Activated T-helper 1 cell treated with Interleukin-2 at 50 U/mL for 16 hours (primary cell): ENCODE data around the gene MYOC.
"Not testable (repeated sequence)": the region's sequence is repeated elsewhere in the genome, so short reads cannot be mapped to it uniquely, and the experiment has no call there.

Experiments used
- DNase-seq: peaks from one replicate; pipeline ENCODE4 v3.0.0-alpha.2; 2020; ENCODE audit warnings: low read depth

The MYOC gene

GRCh38 chr1:171653796-171654195 is 1.3 kb upstream of the MYOC start:
- no peak for DNase-seq

GRCh38 chr1:171646249-171646560 is 6.3 kb downstream of the MYOC start:
- no peak for DNase-seq

- DNase-seq: no peak
These were observed 6.8 kb downstream of the MYOC start for GRCh38 chr1:171645553-171646248.

DNA sequence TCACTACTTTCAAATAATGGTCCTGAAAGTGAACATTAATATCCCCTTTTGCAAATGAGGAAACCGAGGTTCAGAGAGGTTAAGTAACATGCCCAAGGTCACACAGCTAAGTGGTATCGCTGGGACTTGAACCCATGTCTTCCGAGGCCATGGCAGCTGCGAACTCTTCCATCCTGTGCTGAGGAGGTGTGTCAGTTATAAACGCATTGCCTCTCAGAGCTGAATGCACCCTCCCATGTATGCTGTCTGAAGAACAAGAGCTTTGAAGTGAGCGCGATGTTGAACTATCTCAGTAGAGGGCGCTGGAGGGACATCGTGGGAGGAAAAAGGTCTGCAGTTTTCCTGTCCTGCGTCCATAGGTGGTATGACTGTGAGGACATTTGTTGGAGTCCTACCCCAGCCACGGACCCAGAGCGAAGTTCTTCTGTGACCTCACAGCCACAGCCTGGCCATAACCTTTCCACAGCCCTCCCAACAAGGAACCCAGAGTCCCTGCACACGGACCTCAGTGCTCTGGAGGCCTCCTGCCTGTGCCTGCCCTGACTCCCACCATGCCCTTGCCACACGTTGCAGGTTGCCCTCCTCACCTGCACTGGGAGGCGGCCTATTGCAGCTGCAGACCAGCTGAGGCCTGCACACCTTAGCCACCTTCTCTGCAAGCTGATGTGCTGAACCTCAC is 7.5 kb downstream of the MYOC start:
- DNase-seq: peak; percentile 17

GRCh38 chr1:171643156-171643555 is 9.3 kb downstream of the MYOC start:
- DNase-seq: no peak

DNA sequence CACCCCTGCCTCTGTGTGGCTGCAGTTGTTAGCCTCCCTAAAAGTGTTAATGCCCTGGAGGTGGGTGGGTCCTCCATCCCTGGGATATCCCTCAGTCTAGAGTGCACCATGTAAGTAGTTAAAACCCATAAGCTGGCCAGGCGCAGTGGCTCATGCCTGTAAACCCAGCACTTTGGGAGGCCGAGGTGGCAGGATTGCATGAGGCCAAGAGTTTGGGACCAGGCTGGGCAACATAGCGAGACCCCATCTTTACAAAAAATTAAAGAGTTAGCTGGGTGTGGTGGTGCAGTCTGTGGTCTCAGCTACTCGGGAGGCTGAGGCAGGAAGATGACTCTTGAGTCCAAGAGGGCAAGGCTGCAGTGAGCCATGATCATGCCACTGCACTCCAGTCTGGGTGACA is 10.3 kb downstream of the MYOC start:
- DNase-seq: no peak

DNA sequence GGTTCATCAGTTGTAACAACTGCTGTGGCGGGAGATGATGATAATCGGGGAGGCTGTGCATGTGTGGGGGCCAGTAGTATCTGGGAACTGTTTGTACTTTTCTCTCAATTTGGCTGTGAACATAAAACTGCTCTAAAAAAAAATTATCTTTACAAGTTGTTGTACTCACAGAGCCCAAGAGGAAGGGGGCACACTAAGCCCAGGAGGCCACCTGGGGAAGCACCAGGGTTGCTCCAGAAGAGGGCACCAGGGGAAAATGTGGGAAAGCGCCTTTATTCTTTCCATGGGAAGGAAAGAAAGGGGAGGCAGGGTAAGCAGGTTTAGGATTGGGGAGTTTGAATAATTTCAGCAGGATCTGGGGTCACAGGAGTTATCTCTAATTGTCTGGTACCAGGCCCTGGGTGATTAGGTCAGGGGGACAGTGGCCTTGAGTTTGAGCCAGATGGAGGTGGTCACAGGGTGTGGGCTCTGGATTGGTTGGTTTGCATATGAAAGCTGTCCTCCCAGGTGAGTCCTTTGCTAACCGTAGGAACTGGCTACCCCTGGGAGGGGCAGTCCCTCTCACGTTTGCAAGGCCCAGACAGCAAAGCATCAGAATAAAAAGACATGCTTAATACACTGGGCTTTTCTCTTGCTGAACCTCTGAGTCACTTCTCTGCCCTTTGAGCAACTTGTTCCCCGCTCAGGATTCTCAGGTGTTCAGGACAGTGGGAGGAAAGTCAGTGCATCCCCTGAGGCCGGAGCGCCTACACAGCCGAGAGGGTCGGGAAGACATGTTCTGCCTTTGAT is 11.2 kb downstream of the MYOC start:
- no peak for DNase-seq

DNA sequence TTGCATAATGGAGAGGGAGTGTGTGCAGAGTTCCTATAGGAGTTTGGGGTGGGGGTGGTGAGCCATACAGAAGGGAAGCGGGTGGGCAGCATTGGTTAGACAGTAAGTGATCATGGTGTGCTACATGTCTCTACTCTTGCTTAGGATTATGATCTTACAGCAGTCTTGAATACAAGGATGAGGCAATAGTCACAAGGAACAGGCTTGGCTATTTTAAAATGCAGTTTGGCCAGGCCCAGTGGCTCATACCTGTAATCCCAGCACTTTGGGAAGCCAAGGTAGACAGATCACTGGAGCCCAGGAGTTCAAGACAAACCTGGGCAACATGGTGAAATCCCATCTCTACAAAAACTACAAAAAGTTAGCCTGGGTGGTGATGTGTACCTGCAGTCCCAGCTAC is 12.3 kb downstream of the MYOC start:
- no peak for DNase-seq

GRCh38 chr1:171637928-171638576 is 14.4 kb downstream of the MYOC start:
- DNase-seq: no peak

DNA sequence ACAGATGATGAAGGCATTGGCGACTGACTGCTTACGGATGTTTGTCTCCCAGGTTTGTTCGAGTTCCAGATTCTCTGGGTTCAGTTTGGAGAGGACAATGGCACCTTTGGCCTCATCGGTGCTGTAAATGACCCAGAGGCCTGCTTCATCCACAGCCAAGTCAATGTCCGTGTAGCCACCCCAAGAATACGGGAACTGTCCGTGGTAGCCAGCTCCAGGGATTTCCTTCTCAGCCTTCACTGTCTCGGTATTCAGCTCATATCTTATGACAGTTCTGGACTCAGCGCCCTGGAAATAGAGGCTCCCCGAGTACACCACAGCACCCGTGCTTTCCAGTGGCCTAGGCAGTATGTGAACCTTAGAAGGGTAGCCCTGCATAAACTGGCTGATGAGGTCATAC is 16.3 kb downstream of the MYOC start:
- DNase-seq: no peak

- no peak for DNase-seq
These were observed 16.8 kb downstream of the MYOC start for GRCh38 chr1:171635661-171636060.

DNA sequence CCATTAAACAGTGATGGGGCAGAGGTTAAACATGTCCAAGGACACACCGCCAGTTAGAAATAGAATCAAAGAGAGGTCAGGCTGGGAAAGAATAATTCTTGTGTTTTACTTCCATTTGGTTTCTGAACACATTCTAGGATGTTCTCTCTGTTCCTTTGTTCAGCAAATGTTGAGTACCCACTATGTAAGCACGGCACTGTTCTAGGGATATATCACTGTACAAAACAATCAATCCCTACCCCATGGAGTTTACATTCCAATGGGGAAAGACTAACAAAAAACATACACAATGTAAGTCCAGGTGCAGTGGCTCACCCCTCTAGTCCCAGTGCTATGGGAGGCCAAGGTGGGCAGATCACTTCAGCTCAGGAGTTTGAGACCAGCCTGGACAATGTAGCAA is 24.3 kb downstream of the MYOC start:
- DNase-seq: no peak

DNA sequence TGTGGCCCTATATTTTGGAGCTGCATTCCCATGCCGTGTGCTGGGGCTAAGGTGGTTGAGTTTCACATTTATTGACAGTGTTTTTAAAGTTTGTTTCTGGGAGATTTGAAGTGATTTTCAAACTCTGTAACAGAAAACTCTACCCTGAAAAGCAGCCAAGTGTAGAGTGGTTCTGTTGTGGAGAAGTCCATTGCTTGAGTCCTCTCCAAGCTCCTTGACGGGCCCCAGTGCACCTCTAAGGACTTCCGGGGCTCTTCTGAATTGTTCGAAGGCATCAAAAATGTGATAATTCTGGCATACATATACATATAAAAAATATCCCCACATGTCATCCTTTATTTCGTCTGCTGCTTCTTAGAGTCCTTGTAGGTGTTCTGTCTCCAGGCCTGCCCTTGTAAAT is 25.5 kb downstream of the MYOC start:
- no peak for DNase-seq

GRCh38 chr1:171625225-171625624 is 27.3 kb downstream of the MYOC start:
- no peak for DNase-seq

DNA sequence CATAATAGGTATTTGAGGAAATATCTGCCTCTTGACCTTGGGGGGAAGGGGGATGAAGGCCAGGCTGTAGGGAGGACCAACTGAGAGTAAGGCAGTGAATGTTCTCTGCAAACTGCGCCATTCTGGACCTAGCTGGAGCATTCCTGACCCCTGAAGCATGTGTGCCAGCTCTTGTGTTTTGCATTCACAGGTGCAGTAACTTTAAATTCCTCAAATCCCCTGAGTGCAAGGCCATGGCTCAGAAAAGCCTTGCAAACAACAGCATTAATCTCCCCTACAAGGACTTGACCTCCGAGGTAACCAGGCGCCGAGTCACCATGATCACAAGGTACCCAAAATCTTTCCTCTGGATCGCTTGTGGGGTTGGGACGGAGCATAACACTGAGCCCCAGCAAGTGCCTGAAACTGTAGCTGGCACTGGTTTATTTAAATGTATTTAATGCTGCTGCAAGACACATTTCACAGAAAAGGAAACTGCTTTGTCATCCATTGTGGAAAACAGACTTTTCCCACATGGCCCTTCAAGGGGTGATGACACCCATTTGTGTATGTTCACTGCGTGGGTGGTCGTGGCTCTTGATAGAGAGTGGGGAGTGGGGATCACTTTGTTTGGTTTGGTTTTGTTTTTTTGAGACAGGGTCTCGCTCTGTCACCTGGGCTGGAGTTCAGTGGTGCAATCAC is 28.7 kb downstream of the MYOC start:
- DNase-seq: no peak

GRCh38 chr1:171622152-171622462 is 30.4 kb downstream of the MYOC start, which contains the start of gene MYOCOS:
MYOCOS (plus strand) TSS chr1:171622243; CDS start chr1:171623884, 1,641 bp downstream.
- DNase-seq: no peak

DNA sequence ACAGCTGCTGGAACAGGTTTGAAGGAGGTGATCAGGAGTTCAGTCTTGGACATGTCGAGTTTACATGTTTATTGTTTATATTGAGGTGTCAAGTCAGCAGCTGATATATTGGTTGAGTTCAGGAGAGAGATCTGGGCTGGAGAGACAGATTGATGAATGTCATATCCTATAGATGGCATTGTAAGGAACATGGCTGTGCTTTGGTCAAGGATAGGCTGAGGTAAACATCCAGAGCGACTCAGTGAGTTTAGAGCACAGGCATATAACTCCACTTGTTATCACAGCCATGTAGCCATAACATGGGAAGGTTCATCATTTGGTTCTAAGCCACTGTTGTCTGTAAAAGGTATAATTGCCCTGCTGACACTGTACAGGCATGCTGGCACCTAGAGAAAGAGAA is 35.9 kb downstream of the MYOC start:
- no peak for DNase-seq

DNA sequence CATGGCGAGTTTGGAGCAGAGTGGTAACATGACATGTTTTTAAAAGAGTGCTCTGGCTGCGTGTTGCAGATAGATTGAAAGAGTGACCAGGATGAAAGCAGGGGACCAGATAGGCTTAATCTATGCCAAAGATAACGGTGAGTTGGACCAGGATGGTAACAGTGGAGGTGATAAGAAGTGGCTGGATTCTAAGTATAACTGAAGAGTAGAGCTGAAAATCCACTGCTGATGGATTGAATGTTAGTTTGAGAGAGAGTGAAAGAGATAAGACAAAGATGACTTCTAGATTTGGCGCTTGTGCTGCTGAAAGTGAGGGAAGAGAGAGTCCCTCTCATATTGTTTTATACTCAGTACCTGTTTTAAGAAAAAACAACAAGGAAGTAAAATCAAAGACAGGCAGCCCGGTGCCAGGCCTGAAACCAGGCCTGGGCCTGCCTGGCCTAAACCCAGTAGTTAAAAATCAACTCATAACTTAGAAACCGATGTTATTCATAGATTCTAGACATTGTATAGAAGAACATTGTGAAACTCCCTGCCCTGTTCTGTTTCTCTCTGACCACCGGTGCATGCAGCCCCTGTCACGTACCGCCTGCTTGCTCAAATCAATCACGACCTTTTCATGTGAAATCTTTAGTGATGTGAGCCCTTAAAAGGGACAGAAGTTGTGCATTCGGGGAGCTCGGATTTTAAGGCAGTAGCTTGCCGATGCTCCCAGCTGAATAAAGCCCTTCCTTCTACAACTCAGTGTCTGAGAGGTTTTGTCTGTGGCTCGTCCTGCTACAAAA is 37.2 kb downstream of the MYOC start:
- not testable (repeated sequence) for DNase-seq

- DNase-seq: no peak
These were observed 39.2 kb downstream of the MYOC start for GRCh38 chr1:171613282-171613681.

GRCh38 chr1:171611306-171611705 is 41.2 kb downstream of the MYOC start:
- no peak for DNase-seq

DNA sequence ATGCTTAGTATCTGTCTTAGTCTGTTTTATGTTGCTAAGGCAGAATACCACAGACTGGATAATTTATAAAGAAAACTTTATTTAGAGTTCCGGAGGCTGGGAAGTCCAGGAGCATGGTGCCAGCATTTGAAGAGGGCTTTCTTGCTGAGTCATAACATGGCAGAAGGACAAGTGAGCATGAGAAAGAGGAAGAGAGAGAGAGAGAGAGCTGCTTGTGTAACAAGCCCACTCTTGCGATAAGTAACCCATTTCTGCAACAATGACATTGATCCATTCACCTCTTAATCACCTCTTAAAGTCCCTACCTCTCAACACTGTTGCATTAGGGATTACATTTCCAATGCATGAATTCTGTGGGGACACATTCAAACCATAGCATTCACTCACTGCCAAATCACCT is 42.1 kb downstream of the MYOC start:
- DNase-seq: no peak
